Heart left ventricle (tissue), 13 donors: ENCODE results near the gene SLC39A13.

Source experiments
- CTCF ChIP-seq, 12 donors: fragments of 200-600 bp; sonication (generic) in 4 of 12; IDR thresholded peaks; one replicate each; pipeline versions ENCODE4 v1.5.0 to v1.8.0; 2018 to 2022; ENCODE audit warnings: antibody characterized with exemption in 12 of 12, mild to moderate bottlenecking in 5 of 12
- POLR2A ChIP-seq, 2 donors: fragments of 450-650 bp; IDR thresholded peaks; one replicate each; pipeline ENCODE4 v1.6.1; 2017; ENCODE audit warnings: antibody characterized with exemption in 2 of 2, mild to moderate bottlenecking in 2 of 2, moderate library complexity in 2 of 2
- donor health status: ischemic (EF 13 %, LVEDD 7.1; RV severe dilation, severe dysfunction).
- donor health status: DM: no; HTN: yes; CAD: no.
- donor health status: DM: no; HTN: no; CAD: no.
- donor health status: ischemic (EF 25% LVEDD 6.9; RV normal size, moderate dysfunction).
- donor health status: ischemic (EF 25% LVEDD 5.7; RV mildly dilated, moderate dysfunction).
- donor health status: ischemic (EF 35%, LVEDD 5.7; RV mildly dilated, moderate dysfunction).
- donor health status: nonischemic (EF 11% LVEDD 7.7; RV severe dilation, severe dysfunction).
- donor health status: DM: yes; HTN: yes; CAD: no.
- donor health status: PGD.
- donor health status: ischemic (EF 29% LVEDD 5.4; RV normal size, mild dysfunction).
- donor health status: nonischemic (EF 23%, LVEDD 6.1; RV moderate dilation, normal function).

DNA sequence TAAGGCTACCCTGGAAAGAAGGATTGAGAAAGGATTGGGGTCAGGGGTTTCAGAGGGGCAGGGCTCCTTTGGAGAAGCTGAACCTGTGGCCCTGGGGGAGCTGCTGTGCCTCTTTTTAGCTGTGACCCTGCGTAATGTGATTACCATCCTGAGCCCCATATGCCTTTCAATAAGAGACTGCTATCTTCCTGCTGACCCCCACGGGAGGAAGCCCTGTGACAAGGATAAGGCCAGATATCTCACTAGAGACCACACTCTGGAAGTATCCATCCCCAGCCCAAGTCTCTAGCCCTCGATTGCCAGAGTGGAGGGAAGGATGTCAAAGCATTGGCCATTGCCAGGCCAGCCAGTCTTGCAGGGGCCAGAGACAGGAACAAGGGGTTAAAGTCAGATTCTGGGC lies 4.8 kb upstream of the SLC39A13 start:
- TF ChIP-seq POLR2A (IDR thresholded peaks at IDR 0.05) (no peak), CTCF (IDR thresholded peaks at IDR 0.05) (no peak)
